ENCODE measurements around the gene FREY1.
A peak's percentile ranks its signal among the peaks of the same experiment; 100 is the strongest.
"Not testable (repeated sequence)": the region's sequence is repeated elsewhere in the genome, so short reads cannot be mapped to it uniquely, and the experiment has no call there.

Gene FREY1

GRCh38 chr11:45913942-45914635, 7.0 kb upstream of the FREY1 start:
- DNase-seq, result no peak

GRCh38 chr11:45913514-45913913, 6.4 kb upstream of the FREY1 start:
- no peak for DNase-seq

- no peak for DNase-seq
These were observed 3.6 kb upstream of the FREY1 start for GRCh38 chr11:45910623-45911022.

GRCh38 chr11:45909594-45910475, 2.8 kb upstream of the FREY1 start:
- no peak for DNase-seq

- no peak for DNase-seq
These were observed 870 bp upstream of the FREY1 start for GRCh38 chr11:45907911-45908370.

GRCh38 chr11:45906096-45906682, 882 bp downstream of the FREY1 start:
- DNase-seq, result no peak

GRCh38 chr11:45905576-45905975, 1.5 kb downstream of the FREY1 start:
- DNase-seq, result not testable (repeated sequence)

- DNase-seq, result no peak
These were observed 2.0 kb downstream of the FREY1 start for GRCh38 chr11:45905095-45905494.

- no peak for DNase-seq
These were observed 2.7 kb downstream of the FREY1 start for GRCh38 chr11:45904309-45904915.

- DNase-seq, result no peak
These were observed 4.4 kb downstream of the FREY1 start for GRCh38 chr11:45902452-45903380.

- DNase-seq, result no peak
These were observed 5.4 kb downstream of the FREY1 start for GRCh38 chr11:45901626-45902025.

- no peak for DNase-seq
These were observed 6.0 kb downstream of the FREY1 start for GRCh38 chr11:45900916-45901617.

- DNase-seq, result not testable (repeated sequence)
These were observed 6.8 kb downstream of the FREY1 start for GRCh38 chr11:45900175-45900800.

GRCh38 chr11:45899448-45900174, 7.5 kb downstream of the FREY1 start:
- DNase-seq, result peak; percentile 18 to 34 (median 24)

- no peak for DNase-seq
These were observed 8.0 kb downstream of the FREY1 start for GRCh38 chr11:45899086-45899447.

GRCh38 chr11:45897556-45897955, 9.5 kb downstream of the FREY1 start:
- DNase-seq, result no peak

- DNase-seq, result no peak
These were observed 10.6 kb downstream of the FREY1 start for GRCh38 chr11:45896422-45896984.

- no peak for DNase-seq
These were observed 11.4 kb downstream of the FREY1 start for GRCh38 chr11:45895553-45896259.

GRCh38 chr11:45894555-45895247, 12.4 kb downstream of the FREY1 start:
- DNase-seq, result no peak
